Neuronal stem cell (in vitro differentiated cells): ENCODE measurements around the gene ZNF407.

Experiments used
- DNase-seq: peaks from one replicate; pipeline ENCODE4 v3.0.0-alpha.2; 2013; ENCODE audit warnings: low spot score
- H2AFZ ChIP-seq: one replicate; pipeline ENCODE4 v1.6.1; 2013; ENCODE audit warnings: mild to moderate bottlenecking, low read length, inconsistent platforms
- H2AK5ac ChIP-seq: 2 replicates; pipeline ENCODE4 v1.6.1; 2013; ENCODE audit warnings: low read depth, mild to moderate bottlenecking, inconsistent platforms, low read length, moderate library complexity, mixed read lengths
- H2BK120ac ChIP-seq: 2 replicates; pipeline ENCODE4 v1.6.1; 2013; ENCODE audit warnings: low read depth, mild to moderate bottlenecking, inconsistent platforms, low read length, moderate library complexity, mixed read lengths
- H2BK12ac ChIP-seq: one replicate; pipeline ENCODE4 v1.6.1; 2013; ENCODE audit warnings: low read length, inconsistent platforms
- H2BK15ac ChIP-seq: 2 replicates; pipeline ENCODE4 v1.6.1; 2013; ENCODE audit warnings: mild to moderate bottlenecking, low read length, inconsistent platforms, mixed read lengths
- H2BK5ac ChIP-seq: one replicate; pipeline ENCODE4 v1.6.1; 2013; ENCODE audit warnings: inconsistent platforms, mild to moderate bottlenecking, low read length, moderate library complexity
- H3K14ac ChIP-seq: one replicate; pipeline ENCODE4 v1.6.1; 2013; ENCODE audit warnings: low read length, inconsistent platforms
- H3K18ac ChIP-seq: 2 replicates; pipeline ENCODE4 v1.6.1; 2013; ENCODE audit warnings: low read length, inconsistent platforms
- H3K23ac ChIP-seq: 2 replicates; pipeline ENCODE4 v1.6.1; 2013; ENCODE audit warnings: low read depth, mild to moderate bottlenecking, mixed read lengths, low read length, inconsistent platforms; ENCODE audit not compliant: poor library complexity
- H3K27ac ChIP-seq: replicated peaks from 3 replicates; pipeline ENCODE4 v1.5.1; 2013; ENCODE audit warnings: low read length, inconsistent platforms
- H3K27me3 ChIP-seq, 3 experiments: 2 replicates each; pipeline ENCODE4 v1.6.1; 2013; ENCODE audit warnings: low read length in 3 of 3, mild to moderate bottlenecking in 2 of 3, inconsistent platforms in 1 of 3, low read depth in 1 of 3, mixed read lengths in 1 of 3, moderate library complexity in 1 of 3; ENCODE audit not compliant: control insufficient read depth in 3 of 3, insufficient read depth in 3 of 3
- H3K36me3 ChIP-seq, 2 donors: replicated peaks in 1 of 2; 2 replicates each; pipeline ENCODE4 v1.6.1; 2013; ENCODE audit warnings: low read length in 2 of 2; ENCODE audit not compliant: control insufficient read depth in 2 of 2, insufficient read depth in 2 of 2
- H3K4ac ChIP-seq: 2 replicates; pipeline ENCODE4 v1.6.1; 2013; ENCODE audit warnings: inconsistent platforms, mild to moderate bottlenecking, low read length, moderate library complexity
- H3K4me1 ChIP-seq, 2 donors: 1 replicate in 1 of 2; 2 replicates in 1 of 2; pipeline ENCODE4 v1.6.1; 2013; ENCODE audit warnings: low read length in 2 of 2, low read depth in 1 of 2; ENCODE audit not compliant: control insufficient read depth in 2 of 2, insufficient read depth in 1 of 2
- H3K4me2 ChIP-seq: one replicate; pipeline ENCODE4 v1.6.1; 2013; ENCODE audit warnings: mild to moderate bottlenecking, low read length, inconsistent platforms; ENCODE audit not compliant: insufficient read depth, poor library complexity, severe bottlenecking
- H3K4me3 ChIP-seq, 2 donors: 2 replicates each; pipeline ENCODE4 v1.5.1; 2013; ENCODE audit warnings: low read length in 2 of 2, mild to moderate bottlenecking in 2 of 2, inconsistent platforms in 1 of 2, moderate library complexity in 1 of 2
- H3K79me1 ChIP-seq: one replicate; pipeline ENCODE4 v1.6.1; 2013; ENCODE audit warnings: low read depth, mild to moderate bottlenecking, inconsistent platforms, low read length, moderate library complexity
- H3K9ac ChIP-seq: one replicate; pipeline ENCODE4 v1.6.1; 2013; ENCODE audit warnings: mild to moderate bottlenecking, low read depth, low read length, inconsistent platforms; ENCODE audit not compliant: poor library complexity
- H3K9me3 ChIP-seq, 2 donors: replicated peaks in 1 of 2; 2 replicates each; pipeline versions ENCODE3 to v1.6.1; 2013; ENCODE audit warnings: low read length in 2 of 2, mild to moderate bottlenecking in 2 of 2, inconsistent platforms in 1 of 2, low read depth in 1 of 2, mixed read lengths in 1 of 2, moderate library complexity in 1 of 2; ENCODE audit not compliant: control insufficient read depth in 2 of 2, insufficient read depth in 1 of 2
- H4K8ac ChIP-seq: one replicate; pipeline ENCODE4 v1.6.1; 2013; ENCODE audit warnings: low read depth, mild to moderate bottlenecking, inconsistent platforms, low read length, moderate library complexity
- H4K91ac ChIP-seq: one replicate; pipeline ENCODE4 v1.6.1; 2013; ENCODE audit warnings: low read length, low read depth, mild to moderate bottlenecking, inconsistent platforms; ENCODE audit not compliant: poor library complexity
- WGBS, 2 donors: extraction: QIAGEN DNeasy Blood & Tissue Kit; methylation state at CpG; one replicate each; pipeline ENCODE4 v1.1.7; 2013; ENCODE audit warnings: missing lambda C conversion rate in 2 of 2, mixed read lengths in 1 of 2; ENCODE audit not compliant: insufficient read length in 2 of 2, insufficient replicate concordance in 1 of 2; ENCODE audit errors: extremely low coverage in 2 of 2; 5-methylcytosine and 5-hydroxymethylcytosine counted together

Gene ZNF407

GRCh38 chr18:74718312-74718711, 120.6 kb downstream of the ZNF407 start:
- peaks cover 0 to 4% of the 10 kb centered on the region in 2 donors for H3K4me1 ChIP-seq
- no peak overlapping the region for H2BK15ac ChIP-seq
- no peaks in the 10 kb centered on the region for H3K27me3 ChIP-seq
- no peak overlapping the region for H3K27ac ChIP-seq
- no peak for DNase-seq
- H2BK120ac ChIP-seq: no peak overlapping the region
- no CpG with 5 or more reads among the region's 2 CpGs for WGBS, 2 donors
- no peak overlapping the region for H3K23ac ChIP-seq
- no peak overlapping the region for H3K4me2 ChIP-seq
- no peaks in the 10 kb centered on the region for H3K36me3 ChIP-seq
- H2AFZ ChIP-seq: no peak overlapping the region
- no peak overlapping the region for H4K91ac ChIP-seq
- H2BK5ac ChIP-seq: no peak overlapping the region
- no peak overlapping the region for H3K9ac ChIP-seq
- no peak overlapping the region for H3K4me3 ChIP-seq
- H3K4ac ChIP-seq: no peak overlapping the region
- no peak overlapping the region for H2AK5ac ChIP-seq
- no peak overlapping the region for H3K14ac ChIP-seq
- H3K79me1 ChIP-seq: peaks cover 4% of the 10 kb centered on the region
- no peak overlapping the region for H4K8ac ChIP-seq
- H2BK12ac ChIP-seq: no peak overlapping the region
- H3K18ac ChIP-seq: no peak overlapping the region
- H3K9me3 ChIP-seq: peaks cover 0 to 4% of the 10 kb centered on the region in 2 donors

DNA sequence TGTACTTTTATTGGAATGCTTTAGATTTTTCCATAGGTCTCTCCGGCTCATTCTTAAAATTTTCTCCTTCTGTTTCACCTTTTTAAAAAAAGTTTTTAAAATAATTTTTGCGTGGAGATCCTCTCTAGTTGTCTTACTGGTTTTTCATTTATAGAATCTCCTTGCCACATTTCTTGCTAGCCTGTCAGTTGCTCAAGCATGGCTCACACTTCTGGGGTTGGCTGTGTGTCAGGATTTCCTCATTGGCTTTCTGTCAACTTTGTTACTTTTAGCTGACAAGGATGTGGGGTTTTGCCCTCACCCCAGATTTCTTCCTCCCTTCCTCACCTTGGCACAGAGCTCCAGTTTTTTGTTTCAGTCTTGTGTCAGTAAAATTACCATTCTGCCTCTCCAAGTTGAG, 124.6 kb downstream of the ZNF407 start:
- H2BK5ac ChIP-seq: no peak overlapping the region
- H3K79me1 ChIP-seq: peaks cover 4% of the 10 kb centered on the region
- H3K27me3 ChIP-seq: no peaks in the 10 kb centered on the region
- no peak overlapping the region for H3K9ac ChIP-seq
- no peaks in the 10 kb centered on the region for H3K36me3 ChIP-seq
- no peak for DNase-seq
- H2AFZ ChIP-seq: no peak overlapping the region
- no peak overlapping the region for H3K4me2 ChIP-seq
- no CpG with 5 or more reads among the region's 2 CpGs for WGBS, 2 donors
- no peaks in the 10 kb centered on the region for H3K4me1 ChIP-seq
- H2AK5ac ChIP-seq: no peak overlapping the region
- H3K9me3 ChIP-seq: peaks cover 0 to 4% of the 10 kb centered on the region in 2 donors
- no peak overlapping the region for H4K8ac ChIP-seq
- no peak overlapping the region for H3K4ac ChIP-seq
- H2BK12ac ChIP-seq: no peak overlapping the region
- H3K23ac ChIP-seq: no peak overlapping the region
- no peak overlapping the region for H3K27ac ChIP-seq
- no peak overlapping the region for H3K14ac ChIP-seq
- no peak overlapping the region for H2BK120ac ChIP-seq
- H3K4me3 ChIP-seq: no peak overlapping the region
- no peak overlapping the region for H4K91ac ChIP-seq
- H2BK15ac ChIP-seq: no peak overlapping the region
- no peak overlapping the region for H3K18ac ChIP-seq

DNA sequence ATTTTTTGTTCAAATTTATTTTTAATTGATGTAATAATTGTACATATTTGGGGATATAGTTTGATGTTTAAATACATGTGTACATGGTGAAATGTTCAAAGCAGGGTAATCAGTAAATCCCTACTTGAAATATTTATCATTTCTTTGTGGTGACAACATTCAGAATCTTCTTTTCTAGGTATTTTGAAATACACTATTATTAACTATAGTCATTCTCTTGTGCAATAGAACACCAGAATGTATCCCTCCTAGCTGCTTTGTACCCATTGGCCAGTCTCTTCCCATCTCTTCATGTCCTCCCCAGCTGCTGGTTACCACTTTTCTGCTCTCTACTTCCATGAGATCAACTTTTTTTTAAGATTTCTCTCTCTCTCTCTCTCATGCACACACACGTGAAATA, 126.5 kb downstream of the ZNF407 start:
- DNase-seq: no peak
- no peak overlapping the region for H3K18ac ChIP-seq
- no peaks in the 10 kb centered on the region for H3K4me1 ChIP-seq
- peaks cover 0 to 2% of the 10 kb centered on the region in 2 donors for H3K36me3 ChIP-seq
- H3K4ac ChIP-seq: no peak overlapping the region
- WGBS, 2 donors: no CpG with 5 or more reads among the region's 1 CpG
- H2BK12ac ChIP-seq: no peak overlapping the region
- H3K4me3 ChIP-seq: no peak overlapping the region
- H2BK5ac ChIP-seq: no peak overlapping the region
- no peak overlapping the region for H3K9ac ChIP-seq
- H3K14ac ChIP-seq: no peak overlapping the region
- no peak overlapping the region for H2BK15ac ChIP-seq
- H3K23ac ChIP-seq: no peak overlapping the region
- no peak overlapping the region for H2BK120ac ChIP-seq
- H3K79me1 ChIP-seq: no peaks in the 10 kb centered on the region
- no peak overlapping the region for H4K91ac ChIP-seq
- no peak overlapping the region for H3K4me2 ChIP-seq
- no peak overlapping the region for H4K8ac ChIP-seq
- H2AFZ ChIP-seq: no peak overlapping the region
- no peak overlapping the region for H3K27ac ChIP-seq
- H2AK5ac ChIP-seq: no peak overlapping the region
- peaks cover 0 to 4% of the 10 kb centered on the region in 2 donors for H3K9me3 ChIP-seq
- no peaks in the 10 kb centered on the region for H3K27me3 ChIP-seq

- Histone ChIP-seq H2AFZ (no peak overlapping the region), H3K14ac (no peak overlapping the region), H3K4ac (no peak overlapping the region), H3K9me3 (no peaks in the 10 kb centered on the region), H2BK12ac (no peak overlapping the region), H2BK5ac (no peak overlapping the region), H3K4me2 (no peak overlapping the region), H2AK5ac (no peak overlapping the region), H3K27ac (no peak overlapping the region), H4K8ac (no peak overlapping the region), H3K4me3 (no peak overlapping the region), H2BK120ac (no peak overlapping the region), H3K79me1 (no peaks in the 10 kb centered on the region), H3K23ac (no peak overlapping the region), H3K4me1 (no peaks in the 10 kb centered on the region), H3K36me3 (peaks cover 0 to 2% of the 10 kb centered on the region in 2 donors), H2BK15ac (no peak overlapping the region), H3K27me3 (no peaks in the 10 kb centered on the region), H3K9ac (no peak overlapping the region), H4K91ac (no peak overlapping the region), H3K18ac (no peak overlapping the region)
- no CpG with 5 or more reads among the region's 3 CpGs for WGBS, 2 donors
- DNase-seq: no peak
Observed at GRCh38 chr18:74725690-74726089, 128.0 kb downstream of the ZNF407 start.
